Bone marrow (tissue), 2 donors: Measurements from ENCODE around the gene HAUS8.
A peak's percentile ranks its signal among the peaks of the same experiment; 100 is the strongest.
"Not testable (repeated sequence)": the region's sequence is repeated elsewhere in the genome, so short reads cannot be mapped to it uniquely, and the experiment has no call there.

ENCODE experiments used
- DNase-seq, 2 donors: peaks; one replicate each; lab custom pipeline; 2025; lab: John Stamatoyannopoulos, UW

Gene HAUS8

DNA sequence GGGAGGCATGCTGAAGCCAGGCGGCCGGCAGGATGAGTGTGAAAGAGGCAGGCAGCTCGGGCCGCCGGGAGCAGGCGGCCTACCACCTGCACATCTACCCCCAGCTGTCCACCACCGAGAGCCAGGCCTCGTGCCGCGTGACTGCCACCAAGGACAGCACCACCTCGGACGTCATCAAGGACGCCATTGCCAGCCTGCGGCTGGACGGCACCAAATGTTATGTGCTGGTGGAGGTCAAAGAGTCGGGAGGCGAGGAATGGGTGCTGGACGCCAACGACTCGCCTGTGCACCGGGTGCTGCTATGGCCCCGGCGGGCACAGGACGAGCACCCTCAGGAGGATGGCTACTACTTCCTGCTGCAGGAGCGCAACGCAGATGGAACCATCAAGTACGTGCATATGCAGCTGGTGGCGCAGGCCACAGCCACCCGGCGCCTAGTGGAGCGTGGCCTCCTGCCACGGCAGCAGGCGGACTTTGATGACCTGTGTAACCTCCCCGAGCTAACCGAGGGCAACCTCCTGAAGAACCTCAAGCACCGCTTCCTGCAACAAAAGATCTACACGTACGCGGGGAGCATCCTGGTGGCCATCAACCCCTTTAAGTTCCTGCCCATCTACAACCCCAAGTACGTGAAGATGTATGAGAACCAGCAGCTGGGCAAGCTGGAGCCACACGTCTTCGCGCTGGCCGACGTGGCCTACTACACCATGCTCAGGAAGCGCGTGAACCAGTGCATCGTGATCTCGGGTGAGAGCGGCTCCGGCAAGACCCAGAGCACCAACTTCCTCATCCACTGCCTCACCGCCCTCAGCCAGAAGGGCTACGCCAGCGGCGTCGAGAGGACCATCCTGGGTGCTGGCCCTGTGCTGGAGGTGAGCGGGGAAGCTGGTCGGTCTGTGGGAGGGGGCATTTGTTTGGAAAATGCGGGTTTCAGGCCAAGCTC is 26.7 kb upstream of the HAUS8 start:
- DNase-seq, result no peak

- DNase-seq, result no peak
Observed at GRCh38 chr19:17098326-17098725, 23.1 kb upstream of the HAUS8 start.

- DNase-seq, result no peak
Observed at GRCh38 chr19:17097593-17098126, 22.4 kb upstream of the HAUS8 start.

DNA sequence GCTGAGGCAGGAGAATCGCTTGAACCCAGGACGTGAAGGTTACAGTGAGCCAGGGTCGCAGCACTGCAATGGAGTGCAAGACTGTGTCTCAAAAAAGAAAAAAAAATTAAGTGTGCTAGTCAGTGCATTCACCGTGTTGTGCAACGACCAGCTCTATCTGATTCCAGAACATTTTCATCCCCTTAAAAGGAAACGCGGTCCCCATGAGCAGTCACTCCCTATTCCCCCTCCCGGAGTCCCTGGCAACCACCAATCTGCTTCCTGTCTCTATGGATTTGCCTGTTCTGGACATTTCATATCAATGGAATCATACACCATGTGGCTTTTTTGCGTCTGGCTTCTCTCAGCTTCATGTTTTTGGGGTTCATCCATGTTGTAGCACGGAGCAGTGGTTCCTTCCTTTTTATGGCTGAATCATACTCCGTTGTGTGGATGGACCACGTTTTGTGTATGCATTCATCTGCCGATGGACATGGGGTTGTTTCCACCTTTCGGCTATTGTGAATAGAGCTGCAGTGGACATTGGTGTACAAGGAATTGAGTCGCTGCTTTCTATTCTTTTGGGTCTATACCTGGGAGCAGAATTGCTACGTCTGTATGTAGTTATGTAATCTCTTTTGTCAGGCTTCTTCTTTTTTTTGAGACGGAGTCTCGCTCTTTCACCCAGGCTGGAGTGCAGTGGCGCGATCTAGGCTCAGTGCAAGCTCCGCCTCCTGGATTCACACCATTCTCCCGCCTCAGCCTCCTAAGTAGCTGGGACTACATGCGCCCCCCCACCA is 20.1 kb upstream of the HAUS8 start:
- DNase-seq, result no peak

GRCh38 chr19:17094694-17095093 is 19.4 kb upstream of the HAUS8 start:
- not testable (repeated sequence) for DNase-seq

DNA sequence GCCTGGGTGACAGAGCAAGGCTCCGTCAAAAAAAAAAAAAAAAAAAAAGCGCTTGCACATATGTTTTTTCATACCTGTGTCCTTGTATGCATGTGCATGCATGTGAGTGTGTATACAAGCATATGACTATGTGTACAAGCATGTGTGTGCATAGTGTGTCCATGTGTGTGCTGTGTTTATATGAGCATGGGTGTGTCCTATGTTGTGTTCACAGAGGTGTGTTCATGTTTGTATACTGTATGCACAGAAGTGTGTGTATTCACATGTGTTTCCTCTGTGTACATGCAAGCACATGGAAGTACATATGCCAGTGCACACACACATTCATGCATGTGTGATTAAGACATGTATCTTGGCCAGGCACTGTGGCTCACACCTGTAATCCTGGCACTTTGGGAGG is 17.4 kb upstream of the HAUS8 start:
- no peak for DNase-seq

DNA sequence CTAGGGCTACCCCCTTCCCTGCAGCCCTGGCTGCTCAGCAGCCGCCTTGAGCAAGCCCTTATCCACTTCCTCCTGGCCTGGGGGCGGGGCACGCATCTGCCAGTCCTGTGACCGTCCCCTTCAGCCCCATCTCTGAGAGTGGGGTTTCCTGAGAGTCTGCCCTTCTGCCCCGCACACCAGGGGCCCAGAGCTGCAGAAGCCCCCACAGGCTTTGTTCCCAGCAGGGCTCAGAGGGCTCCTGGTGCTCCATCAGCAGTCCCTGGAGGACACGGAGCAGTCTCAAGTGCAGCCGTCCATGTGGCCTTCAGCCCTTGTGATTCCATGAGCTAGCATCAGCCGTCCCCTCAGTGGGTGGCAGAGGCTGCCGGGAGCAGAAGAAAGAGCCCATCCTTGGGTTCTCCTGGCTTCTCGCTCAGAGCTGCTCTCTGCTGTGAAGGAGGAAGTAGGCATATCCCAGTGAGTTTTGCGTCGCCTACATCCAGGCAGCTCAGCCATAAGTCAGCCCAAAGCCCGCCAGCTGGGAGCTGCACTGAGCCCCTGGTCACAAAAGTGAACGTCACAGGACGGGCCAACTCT is 16.6 kb upstream of the HAUS8 start:
- DNase-seq, result peak; percentile 35 to 64

GRCh38 chr19:17090583-17090982 is 15.3 kb upstream of the HAUS8 start:
- peak; percentile 22 to 97 for DNase-seq

- DNase-seq, result no peak
Observed at GRCh38 chr19:17088552-17088951, 13.3 kb upstream of the HAUS8 start.

GRCh38 chr19:17086834-17087233 is 11.6 kb upstream of the HAUS8 start:
- no peak for DNase-seq

DNA sequence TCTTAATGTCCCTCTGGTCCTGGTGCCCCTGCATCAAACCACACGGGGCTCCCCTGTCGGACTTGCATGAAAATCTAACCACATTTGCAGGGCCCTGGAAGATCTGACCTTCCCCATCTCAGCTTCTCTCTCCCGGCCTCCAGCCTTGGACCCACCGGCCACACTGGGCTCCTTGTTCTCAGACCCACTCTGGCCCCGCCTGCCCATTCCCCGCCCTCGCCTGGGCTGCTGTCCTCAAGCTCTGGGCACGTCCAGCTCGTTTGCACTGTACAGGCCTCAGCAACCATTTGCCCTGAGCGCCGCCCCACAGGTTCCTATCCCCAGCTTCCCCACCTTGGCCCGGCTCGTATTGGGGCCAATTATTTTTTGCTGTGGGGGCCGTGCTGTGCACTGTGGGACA is 10.9 kb upstream of the HAUS8 start:
- no peak for DNase-seq

- DNase-seq, result no peak
Observed at GRCh38 chr19:17081672-17082630, 6.7 kb upstream of the HAUS8 start.

- DNase-seq, result no peak
Observed at GRCh38 chr19:17080440-17080801, 5.2 kb upstream of the HAUS8 start.

DNA sequence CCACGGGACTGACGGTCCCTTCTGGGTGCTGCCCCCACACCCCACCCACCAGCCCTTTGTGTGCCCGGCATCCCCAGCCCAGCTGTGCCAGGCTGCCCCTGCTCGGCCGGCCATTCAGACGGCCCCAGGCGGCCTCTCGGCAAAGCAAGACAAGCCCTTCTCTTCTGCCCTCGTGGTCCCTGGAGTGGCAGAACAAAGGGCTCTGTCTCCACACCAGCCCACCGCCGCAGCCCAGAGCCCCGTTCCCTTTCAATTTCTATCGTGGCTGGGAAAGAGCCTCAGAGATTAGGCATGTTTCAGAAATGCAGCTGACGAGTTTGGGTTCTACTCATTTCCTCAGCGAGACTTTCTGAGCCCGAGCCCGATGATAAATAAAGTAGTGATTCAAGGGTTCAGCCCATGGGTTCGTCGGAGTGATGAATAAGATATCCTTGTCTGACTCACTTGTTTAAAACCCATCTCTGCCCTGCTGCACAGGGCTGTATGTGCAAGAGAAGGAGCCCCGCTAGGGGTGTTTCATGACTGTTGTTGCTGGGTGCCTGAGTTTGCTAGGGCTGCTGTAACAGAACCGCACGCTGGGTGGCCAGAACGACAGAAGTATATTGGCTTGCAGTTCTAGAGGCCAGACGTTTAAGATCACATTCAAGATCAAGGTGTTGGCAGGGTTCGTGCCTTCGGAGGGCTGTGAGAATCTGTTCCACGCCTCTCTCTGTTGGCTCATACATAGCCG is 4.6 kb upstream of the HAUS8 start:
- peak; percentile 3 to 31 for DNase-seq

DNA sequence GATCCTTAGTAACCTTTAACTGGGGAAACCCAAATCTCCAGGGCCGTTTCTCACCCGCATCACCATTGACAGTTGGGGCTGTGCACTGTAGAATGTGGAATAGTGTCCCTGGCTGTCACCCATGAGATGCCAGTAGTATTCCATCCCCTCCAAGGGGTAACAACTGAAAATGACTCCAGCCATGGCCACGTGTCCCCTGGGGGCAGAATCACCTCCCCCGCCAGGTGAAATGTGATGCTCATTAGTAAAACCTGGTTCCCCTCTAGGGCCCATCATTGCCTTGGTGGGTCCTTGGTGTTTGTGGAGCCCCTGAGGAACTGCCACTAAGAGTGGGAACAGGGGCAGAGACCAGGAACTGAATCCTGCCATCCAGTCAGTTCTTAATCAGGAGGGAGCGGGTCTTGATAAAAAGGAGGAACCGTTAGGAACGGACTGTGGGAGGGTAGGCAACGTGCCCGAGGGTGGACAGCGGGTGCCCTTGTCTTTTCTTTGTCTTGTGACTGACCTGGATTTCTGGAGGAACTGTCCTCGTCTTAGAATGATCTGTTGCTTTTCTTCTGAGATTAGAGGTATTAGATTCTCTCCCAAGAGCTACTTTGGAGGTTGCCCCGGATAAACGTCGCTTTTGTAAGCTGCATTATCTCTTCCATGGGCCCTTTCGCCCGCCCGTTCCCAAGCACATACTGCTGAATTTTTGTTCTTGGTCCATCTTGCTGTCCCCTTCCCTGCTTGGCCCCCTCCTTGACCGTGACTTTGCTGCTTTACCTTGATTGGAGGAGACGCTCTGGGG is 3.9 kb upstream of the HAUS8 start:
- DNase-seq, result no peak

DNA sequence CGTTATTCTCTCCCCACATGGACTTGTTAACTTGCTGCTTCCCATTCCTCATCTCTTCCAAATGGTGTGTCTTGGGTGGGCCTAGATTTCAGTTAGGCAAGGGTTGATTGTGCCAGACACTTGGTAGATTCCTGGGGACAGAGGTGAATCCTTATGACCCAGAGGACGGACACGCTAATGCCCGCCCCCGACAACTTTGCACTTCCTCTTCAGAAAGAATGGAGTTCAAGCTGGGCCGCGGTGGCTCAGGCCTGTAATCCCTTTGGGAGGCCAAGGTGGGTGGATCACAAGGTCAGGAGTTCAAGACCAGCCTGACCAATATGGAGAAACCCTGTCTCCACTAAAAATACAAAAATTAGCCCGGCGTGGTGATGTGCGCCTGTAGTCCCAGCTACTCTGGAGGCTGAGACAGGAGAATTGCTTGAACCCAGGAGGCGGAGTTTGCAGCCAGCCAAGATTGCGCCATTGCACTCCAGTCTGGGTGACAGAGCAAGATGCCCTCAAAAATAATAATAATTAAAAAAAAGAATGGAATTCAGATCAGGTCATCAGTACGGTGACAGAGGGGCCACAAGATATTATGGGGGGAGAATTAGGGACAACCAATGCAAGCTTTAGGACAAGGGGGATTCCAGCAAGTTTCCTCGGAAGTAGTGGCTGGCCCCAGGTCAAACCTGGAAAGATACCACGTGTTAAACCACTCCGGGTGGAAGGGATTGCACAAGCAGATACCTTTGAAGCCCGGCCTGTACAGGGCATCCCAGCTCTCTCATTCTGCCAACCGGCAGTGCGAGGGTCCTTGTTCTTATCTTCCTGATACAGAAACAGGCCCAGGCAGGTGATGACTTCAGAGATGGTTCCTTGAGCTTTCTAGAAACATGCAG is 3.0 kb upstream of the HAUS8 start:
- no peak for DNase-seq

DNA sequence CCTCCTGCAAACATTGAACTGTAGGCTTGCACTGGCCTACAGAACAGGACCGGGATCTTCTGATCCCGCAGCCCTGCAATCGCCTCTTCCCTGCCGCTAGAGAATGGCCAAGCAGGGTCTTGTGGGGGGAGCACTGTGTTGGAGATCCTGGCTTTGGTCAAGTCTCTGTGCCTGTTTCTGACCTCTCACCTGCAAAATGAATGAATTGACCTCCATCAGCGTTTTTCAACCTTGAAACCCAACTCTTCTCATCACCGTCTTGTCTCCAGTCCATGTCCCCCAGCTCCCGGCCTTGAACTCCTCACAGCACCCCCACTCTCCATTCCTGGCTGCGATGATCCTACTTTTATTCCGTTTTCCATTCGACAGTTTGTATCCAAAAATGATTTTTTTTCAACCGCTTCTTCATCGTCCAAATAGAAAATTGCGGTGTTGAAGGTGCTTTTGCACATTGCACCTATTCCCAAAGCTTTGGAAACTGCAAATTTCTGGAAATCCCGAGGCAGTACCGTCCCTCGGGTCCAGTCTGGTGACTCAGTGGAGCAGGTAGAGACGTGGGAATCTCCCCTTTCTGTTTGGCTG is 2.3 kb upstream of the HAUS8 start:
- no peak for DNase-seq

DNA sequence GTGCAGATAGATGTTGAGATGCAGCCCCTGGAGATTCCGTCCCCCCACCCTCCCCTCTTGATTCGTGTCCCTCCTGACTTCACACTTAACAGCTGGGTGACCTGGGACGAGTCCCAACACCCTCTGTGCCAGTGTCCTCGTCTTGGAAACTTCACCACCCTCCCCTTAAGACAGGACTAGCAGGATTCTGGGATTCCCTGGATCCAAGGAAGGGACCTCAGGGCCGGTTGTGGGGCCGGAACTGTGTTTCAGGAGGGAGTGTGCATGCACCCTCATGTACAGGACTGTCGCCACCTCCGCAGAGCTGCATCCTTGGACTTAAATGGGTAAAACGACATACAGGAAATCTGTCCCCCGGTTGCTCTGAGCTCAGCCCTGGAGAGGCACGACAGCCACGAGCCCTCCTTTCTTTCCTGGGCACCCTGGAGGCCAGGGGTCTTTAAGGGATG is 1.3 kb upstream of the HAUS8 start:
- no peak for DNase-seq
